Smooth muscle cell (in vitro differentiated cells): ENCODE data around the gene SMG6. TPM values are rescaled to one million over a fixed set of nuclear protein-coding genes. Genes with fewer than 3 reads are reported as not detected.

ENCODE experiments used
- DNase-seq: peaks from one replicate; lab custom pipeline; 2025; ENCODE audit not compliant: unreplicated experiment; lab: John Stamatoyannopoulos, UW
- H2AFZ ChIP-seq: fragments of 200-600 bp; sonication (generic); 2 replicates; pipeline ENCODE4 v1.6.0; 2016; ENCODE audit warnings: antibody characterized with exemption, low read depth, mild to moderate bottlenecking
- H3F3A ChIP-seq: fragments of 200-600 bp; sonication (generic); 2 replicates; pipeline ENCODE4 v1.6.0; 2017; ENCODE audit warnings: antibody characterized with exemption, low read depth
- H3K27ac ChIP-seq: fragments of 200-600 bp; sonication (generic); 2 replicates; pipeline ENCODE4 v1.5.1; 2016; ENCODE audit warnings: low read depth, mild to moderate bottlenecking
- H3K27me3 ChIP-seq: fragments of 200-600 bp; sonication (generic); 2 replicates; pipeline ENCODE4 v1.6.1; 2016; ENCODE audit warnings: low read depth, mild to moderate bottlenecking
- H3K36me3 ChIP-seq: fragments of 200-600 bp; sonication (generic); 2 replicates; pipeline ENCODE4 v1.5.1; 2016; ENCODE audit warnings: low read depth
- H3K4me1 ChIP-seq: fragments of 200-600 bp; sonication (generic); 2 replicates; pipeline ENCODE4 v1.5.1; 2016; ENCODE audit warnings: low read depth
- H3K4me2 ChIP-seq: fragments of 200-600 bp; sonication (generic); 2 replicates; pipeline ENCODE4 v1.6.0; 2016; ENCODE audit warnings: mild to moderate bottlenecking
- H3K4me3 ChIP-seq: fragments of 200-600 bp; sonication (generic); 2 replicates; pipeline ENCODE4 v1.5.1; 2016; ENCODE audit warnings: mild to moderate bottlenecking
- H3K79me2 ChIP-seq: fragments of 200-600 bp; sonication (generic); 2 replicates; pipeline ENCODE4 v1.6.0; 2016; ENCODE audit warnings: low read depth, mild to moderate bottlenecking
- H3K9ac ChIP-seq: fragments of 200-600 bp; sonication (generic); 2 replicates; pipeline ENCODE4 v1.6.0; 2016; ENCODE audit warnings: low read depth
- H3K9me3 ChIP-seq: fragments of 200-600 bp; sonication (generic); replicated peaks from 2 replicates; pipeline ENCODE4 v1.5.1; 2016; ENCODE audit warnings: low read depth
- H4K20me1 ChIP-seq: fragments of 200-600 bp; sonication (generic); 2 replicates; pipeline ENCODE4 v1.6.0; 2016; ENCODE audit warnings: low read depth
- CTCF ChIP-seq: fragments of 200-600 bp; sonication (generic); IDR thresholded peaks from 2 replicates; pipeline ENCODE4 v1.5.1; 2017; ENCODE audit warnings: borderline replicate concordance, mild to moderate bottlenecking, antibody characterized with exemption; ENCODE audit not compliant: insufficient read depth, poor library complexity, severe bottlenecking
- WGBS: methylation state at CpG from one replicate; pipeline ENCODE4 v1.1.7; 2016; ENCODE audit warnings: low lambda C conversion rate; 5-methylcytosine and 5-hydroxymethylcytosine counted together
- polyA plus RNA-seq: library from polyadenylated mRNA; unstranded; fragments of >200 nt; fragmentation: Nextera tagmentation; extraction: Ambion mirVana; gene quantifications from 2 replicates; pipeline ENCODE4 v1.2.1, GENCODE V29; 2016
- total RNA-seq: library from RNA; depleted of rRNA; stranded (reverse); fragments of >200 nt; gene quantifications from 2 replicates; pipeline ENCODE4 v1.2.3, GENCODE V29; 2014

The SMG6 gene
- total and polyA plus RNA-seq, 2 experiments from 2014 or later: 10.6 to 21.4 TPM

GRCh38 chr17:2048805-2049204, 254.8 kb downstream of the SMG6 start:
- DNase-seq: no peak
- peaks cover 6% of the 10 kb centered on the region for H3F3A ChIP-seq
- no peaks in the 10 kb centered on the region for H3K36me3 ChIP-seq
- peak overlapping the region; percentile 61 for H3K4me3 ChIP-seq
- peaks cover 12% of the 10 kb centered on the region for H3K79me2 ChIP-seq
- no peak overlapping the region for H3K9ac ChIP-seq
- H3K27ac ChIP-seq: peak overlapping the region; percentile 49
- peaks cover 13% of the 10 kb centered on the region for H3K27me3 ChIP-seq
- no peak for TF ChIP-seq CTCF
- H3K9me3 ChIP-seq: no peaks in the 10 kb centered on the region
- peaks cover 14% of the 10 kb centered on the region for H3K4me1 ChIP-seq
- WGBS: 59% methylated on average over 9 of the region's 9 CpGs
- no peaks in the 10 kb centered on the region for H4K20me1 ChIP-seq
- H3K4me2 ChIP-seq: peak overlapping the region; percentile 91
- no peak overlapping the region for H2AFZ ChIP-seq

- Histone ChIP-seq H4K20me1 (no peaks in the 10 kb centered on the region), H3K27me3 (peaks cover 13% of the 10 kb centered on the region), H3F3A (peaks cover 12% of the 10 kb centered on the region), H3K27ac (no peak overlapping the region), H2AFZ (no peak overlapping the region), H3K9ac (no peak overlapping the region), H3K4me2 (no peak overlapping the region), H3K36me3 (no peaks in the 10 kb centered on the region), H3K4me3 (no peak overlapping the region), H3K4me1 (peaks cover 18% of the 10 kb centered on the region), H3K9me3 (no peaks in the 10 kb centered on the region), H3K79me2 (peaks cover 17% of the 10 kb centered on the region)
- WGBS: 94% methylated on average over 6 of the region's 6 CpGs
- no peak for DNase-seq
- TF ChIP-seq CTCF: no peak
Measured at GRCh38 chr17:2047590-2047989, 256.0 kb downstream of the SMG6 start.

GRCh38 chr17:2044263-2044894, 259.2 kb downstream of the SMG6 start:
- H2AFZ ChIP-seq: no peak overlapping the region
- H3F3A ChIP-seq: peaks cover 12% of the 10 kb centered on the region
- H3K9ac ChIP-seq: no peak overlapping the region
- H3K4me2 ChIP-seq: no peak overlapping the region
- no peak overlapping the region for H3K4me3 ChIP-seq
- peaks cover 12% of the 10 kb centered on the region for H3K4me1 ChIP-seq
- no peaks in the 10 kb centered on the region for H3K27me3 ChIP-seq
- no peak for TF ChIP-seq CTCF
- DNase-seq: no peak
- H3K79me2 ChIP-seq: peaks cover 21% of the 10 kb centered on the region
- H3K9me3 ChIP-seq: no peaks in the 10 kb centered on the region
- 98% methylated on average over 5 of the region's 5 CpGs for WGBS
- no peaks in the 10 kb centered on the region for H4K20me1 ChIP-seq
- H3K27ac ChIP-seq: peak overlapping the region; percentile 86
- no peaks in the 10 kb centered on the region for H3K36me3 ChIP-seq

- TF ChIP-seq CTCF: no peak
- Histone ChIP-seq H3K79me2 (peaks cover 21% of the 10 kb centered on the region), H3K4me1 (peaks cover 7% of the 10 kb centered on the region), H3K36me3 (no peaks in the 10 kb centered on the region), H3K27ac (peak overlapping the region; percentile 86), H2AFZ (no peak overlapping the region), H3K9ac (peak overlapping the region; percentile 22), H3K4me3 (no peak overlapping the region), H3F3A (peaks cover 12% of the 10 kb centered on the region), H3K4me2 (peak overlapping the region; percentile 87), H3K27me3 (no peaks in the 10 kb centered on the region), H3K9me3 (no peaks in the 10 kb centered on the region), H4K20me1 (no peaks in the 10 kb centered on the region)
- DNase-seq: no peak
- WGBS: 85% methylated on average over 6 of the region's 6 CpGs
Measured at GRCh38 chr17:2043785-2044184, 259.8 kb downstream of the SMG6 start.
